Measurements from ENCODE around the gene MYADM.
A peak's percentile ranks its signal among the peaks of the same experiment; 100 is the strongest.

The MYADM gene

DNA sequence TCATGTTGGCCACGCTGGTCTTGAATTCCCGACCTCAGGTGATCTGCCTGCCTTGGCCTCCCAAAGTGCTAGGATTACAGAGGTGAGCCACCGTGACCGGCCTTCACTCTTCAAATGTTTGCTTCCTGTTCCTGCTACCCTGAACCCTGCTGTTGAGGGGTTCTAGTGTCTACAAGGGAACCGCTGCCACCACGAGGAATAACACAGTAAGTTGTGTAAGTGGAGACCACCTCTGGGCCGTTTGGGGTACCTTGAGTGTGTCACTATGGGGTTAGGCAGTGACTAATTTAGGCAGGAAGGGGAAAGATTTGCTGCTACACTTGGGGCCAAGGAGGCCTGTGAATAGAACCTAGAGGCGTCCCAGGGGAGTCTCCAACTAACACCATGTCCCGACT is 2.2 kb upstream of the MYADM start:
- TF ChIP-seq, protein P1, sequence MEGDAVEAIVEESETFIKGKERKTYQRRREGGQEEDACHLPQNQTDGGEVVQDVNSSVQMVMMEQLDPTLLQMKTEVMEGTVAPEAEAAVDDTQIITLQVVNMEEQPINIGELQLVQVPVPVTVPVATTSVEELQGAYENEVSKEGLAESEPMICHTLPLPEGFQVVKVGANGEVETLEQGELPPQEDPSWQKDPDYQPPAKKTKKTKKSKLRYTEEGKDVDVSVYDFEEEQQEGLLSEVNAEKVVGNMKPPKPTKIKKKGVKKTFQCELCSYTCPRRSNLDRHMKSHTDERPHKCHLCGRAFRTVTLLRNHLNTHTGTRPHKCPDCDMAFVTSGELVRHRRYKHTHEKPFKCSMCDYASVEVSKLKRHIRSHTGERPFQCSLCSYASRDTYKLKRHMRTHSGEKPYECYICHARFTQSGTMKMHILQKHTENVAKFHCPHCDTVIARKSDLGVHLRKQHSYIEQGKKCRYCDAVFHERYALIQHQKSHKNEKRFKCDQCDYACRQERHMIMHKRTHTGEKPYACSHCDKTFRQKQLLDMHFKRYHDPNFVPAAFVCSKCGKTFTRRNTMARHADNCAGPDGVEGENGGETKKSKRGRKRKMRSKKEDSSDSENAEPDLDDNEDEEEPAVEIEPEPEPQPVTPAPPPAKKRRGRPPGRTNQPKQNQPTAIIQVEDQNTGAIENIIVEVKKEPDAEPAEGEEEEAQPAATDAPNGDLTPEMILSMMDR (conservative IDR thresholded peaks at IDR 0.05): no peak
- no peak for TF ChIP-seq ZFX (IDR thresholded peaks at IDR 0.05)
- no peak overlapping the region for H3K27ac ChIP-seq

DNA sequence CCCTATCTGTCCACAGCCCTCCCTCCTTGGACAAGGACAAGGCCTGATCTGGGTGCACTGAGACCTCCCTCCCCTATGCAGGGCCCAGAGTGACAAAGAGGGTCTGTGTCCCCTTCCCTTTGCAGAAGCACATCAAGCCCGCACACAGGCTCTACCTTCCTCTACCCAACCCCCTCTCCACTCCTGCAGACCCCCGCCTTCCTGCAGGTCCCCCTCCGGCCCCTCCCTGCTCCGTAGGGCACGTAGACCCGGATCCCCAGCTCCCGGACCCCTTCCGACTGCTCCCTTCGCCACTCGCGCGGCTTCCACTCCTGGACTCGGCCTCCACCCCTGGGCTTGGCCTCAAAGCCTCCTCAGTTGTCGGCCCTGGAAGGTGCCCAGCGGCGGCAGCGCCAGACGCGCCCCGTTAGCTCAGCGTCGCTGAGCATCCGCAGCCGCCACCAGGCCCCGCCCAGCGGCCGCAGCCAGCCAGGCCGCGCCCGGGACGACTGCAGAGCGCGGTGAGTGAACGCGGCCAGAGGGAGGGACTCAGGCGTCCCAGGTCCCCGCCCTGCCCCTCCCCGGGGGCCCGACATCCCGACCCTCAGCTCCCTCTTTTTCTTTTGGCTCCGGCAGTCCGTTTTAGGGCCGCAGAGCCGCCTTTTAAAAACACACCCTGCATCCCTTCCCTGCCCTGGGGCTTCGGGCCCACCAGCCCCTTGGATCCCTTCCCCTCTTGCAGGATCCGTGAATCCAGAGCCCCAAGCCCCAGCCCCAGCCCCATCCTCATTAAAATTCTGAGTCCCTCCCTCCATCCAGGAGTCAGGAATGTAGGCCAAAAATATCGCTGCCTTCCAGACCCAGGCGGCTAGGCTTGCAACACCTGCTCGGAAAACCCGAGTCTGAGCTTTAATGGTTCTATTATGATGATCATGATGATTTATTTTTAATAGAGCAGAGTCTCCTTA is 1.5 kb upstream of the MYADM start:
- no peak overlapping the region for H3K27ac ChIP-seq
- TF ChIP-seq, protein P1 (conservative IDR thresholded peaks at IDR 0.05): no peak
- TF ChIP-seq ZFX (IDR thresholded peaks at IDR 0.05): no peak

DNA sequence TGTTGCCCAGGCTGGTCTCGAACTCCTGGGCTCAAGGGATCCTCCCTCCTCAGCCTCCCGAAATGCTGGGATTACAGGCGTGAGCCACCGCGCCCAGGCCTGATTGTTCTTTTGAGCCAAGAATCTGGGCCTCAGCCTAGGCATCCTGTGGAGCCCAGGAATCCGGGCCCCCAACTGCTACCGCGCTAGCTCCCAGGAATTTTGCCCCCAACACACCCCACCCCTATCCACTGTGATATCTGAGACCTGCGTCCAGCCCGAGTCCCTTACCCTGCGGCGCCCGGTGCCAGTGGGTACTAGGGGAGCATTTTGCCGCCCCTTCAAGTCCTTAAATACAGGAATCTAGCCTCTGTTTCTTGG is 838 bp upstream of the MYADM start:
- no peak overlapping the region for H3K27ac ChIP-seq
- no peak for TF ChIP-seq ZFX (IDR thresholded peaks at IDR 0.05)
- TF ChIP-seq, protein P1 (conservative IDR thresholded peaks at IDR 0.05): no peak

DNA sequence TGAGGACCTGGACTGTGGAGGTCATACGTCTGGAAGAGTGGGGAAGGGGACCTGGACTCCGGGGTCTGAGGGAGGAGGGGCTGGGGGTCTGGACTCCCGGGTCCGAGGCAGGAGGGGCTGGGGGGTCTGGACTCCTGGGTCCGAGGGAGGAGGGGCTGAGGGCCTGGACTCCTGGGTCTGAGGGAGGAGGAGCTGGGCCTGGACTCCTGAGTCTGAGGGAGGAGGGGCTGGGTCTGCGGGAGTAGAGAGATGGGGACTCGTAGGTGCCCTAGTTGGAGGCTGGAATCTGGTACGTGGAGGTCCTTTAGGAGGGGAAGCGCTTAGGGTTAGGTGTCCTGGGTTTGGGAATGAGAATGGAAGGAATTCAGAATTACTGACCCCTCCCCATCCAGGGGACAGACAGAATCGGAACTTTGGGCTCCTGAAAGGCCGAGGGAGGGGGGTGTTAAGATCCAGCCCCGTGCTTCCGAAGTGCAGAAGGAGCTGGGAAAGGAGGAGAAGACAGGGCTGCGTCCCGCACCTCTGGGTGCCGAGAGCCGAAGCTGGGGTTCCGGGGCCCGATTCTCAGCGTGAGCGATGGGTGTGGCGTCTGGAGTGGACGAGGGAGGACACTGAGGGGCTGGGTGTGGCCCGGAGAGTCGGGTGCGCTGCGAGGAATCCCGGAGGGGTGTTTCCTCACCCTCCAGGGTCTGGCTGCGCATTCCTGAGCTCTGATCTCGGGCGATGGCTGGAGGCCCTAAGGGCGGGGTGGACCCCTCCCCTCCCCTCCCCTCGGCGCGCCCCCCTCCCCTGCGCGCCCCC is 608 bp downstream of the MYADM start:
- peak overlapping the region; percentile 81 for H3K27ac ChIP-seq
- TF ChIP-seq, protein P1 (conservative IDR thresholded peaks at IDR 0.05): no peak
- TF ChIP-seq ZFX (IDR thresholded peaks at IDR 0.05): no peak

DNA sequence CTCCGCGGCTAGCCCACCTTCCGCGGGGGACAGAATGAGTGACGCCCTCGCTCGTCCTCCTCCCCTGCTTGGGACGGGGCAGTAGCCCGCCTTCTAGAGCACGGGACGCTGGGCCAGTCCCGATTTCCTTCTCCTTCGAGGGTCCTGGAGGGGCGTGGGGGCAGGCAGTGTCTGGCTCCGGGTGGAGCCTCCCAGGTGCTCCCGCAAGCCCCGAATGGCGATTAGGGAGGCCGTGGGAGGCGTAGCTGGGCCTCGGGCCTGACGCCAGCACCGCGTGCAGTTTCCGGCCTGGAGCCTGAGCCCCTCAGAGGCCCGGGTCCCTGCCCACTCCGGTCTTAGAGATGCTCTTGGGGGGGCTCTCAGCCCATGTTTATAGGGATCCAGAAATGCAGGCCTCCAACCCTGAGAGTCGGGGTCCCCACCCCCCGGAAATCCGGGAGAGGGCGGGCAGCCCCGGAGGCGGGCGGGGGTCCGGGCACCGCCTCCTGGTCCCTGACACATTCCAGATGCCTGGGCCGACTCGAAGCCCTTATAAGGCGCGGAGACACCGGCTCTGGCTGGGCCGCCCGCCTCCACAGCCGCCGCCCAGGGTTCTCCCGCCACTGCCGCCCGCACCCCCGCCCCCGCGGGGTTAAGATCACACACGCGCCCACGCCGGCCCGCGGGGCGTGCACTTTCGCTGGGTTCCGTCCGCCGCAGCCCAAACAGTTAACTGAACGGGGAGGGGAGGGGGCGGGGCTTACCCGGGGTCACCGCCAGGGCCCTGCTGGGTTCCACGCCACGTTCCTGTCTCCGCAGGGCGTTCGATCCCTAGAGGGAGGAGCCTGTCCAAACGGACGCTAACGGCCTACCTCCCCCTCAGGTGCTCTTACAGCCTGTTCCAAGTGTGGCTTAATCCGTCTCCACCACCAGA is 1.5 kb downstream of the MYADM start:
- H3K27ac ChIP-seq: peak overlapping the region; percentile 81
- TF ChIP-seq ZFX (IDR thresholded peaks at IDR 0.05): no peak; the same call in 1 of the 2 replicates
- TF ChIP-seq, protein P1 (conservative IDR thresholded peaks at IDR 0.05): no peak

DNA sequence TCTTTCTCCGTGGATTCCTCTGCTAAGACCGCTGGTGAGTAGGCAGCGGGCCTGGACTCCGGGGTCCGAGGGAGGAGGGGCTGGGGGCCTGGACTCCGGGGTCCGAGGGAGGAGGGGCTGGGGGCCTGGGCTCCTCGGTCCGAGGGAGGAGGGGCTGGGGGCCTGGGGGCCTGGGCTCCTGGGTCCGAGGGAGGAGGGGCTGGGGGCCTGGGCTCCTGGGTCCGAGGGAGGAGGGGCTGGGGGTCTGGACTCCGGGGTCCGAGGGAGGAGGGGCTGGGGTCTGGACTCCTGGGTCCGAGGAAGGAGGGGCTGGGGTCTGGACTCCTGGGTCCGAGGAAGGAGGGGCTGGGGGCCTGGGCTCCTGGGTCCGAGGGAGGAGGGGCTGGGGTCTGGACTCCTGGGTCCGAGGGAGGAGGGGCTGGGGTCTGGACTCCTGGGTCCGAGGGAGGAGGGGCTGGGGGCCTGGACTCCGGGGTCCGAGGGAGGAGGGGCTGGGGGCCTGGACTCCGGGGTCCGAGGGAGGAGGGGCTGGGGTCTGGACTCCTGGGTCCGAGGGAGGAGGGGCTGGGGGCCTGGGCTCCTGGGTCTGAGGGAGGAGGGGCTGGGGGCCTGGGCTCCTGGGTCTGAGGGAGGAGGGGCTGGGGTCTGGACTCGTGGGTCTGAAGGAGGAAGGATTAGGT is 2.3 kb downstream of the MYADM start:
- H3K27ac ChIP-seq: peak overlapping the region; percentile 81

DNA sequence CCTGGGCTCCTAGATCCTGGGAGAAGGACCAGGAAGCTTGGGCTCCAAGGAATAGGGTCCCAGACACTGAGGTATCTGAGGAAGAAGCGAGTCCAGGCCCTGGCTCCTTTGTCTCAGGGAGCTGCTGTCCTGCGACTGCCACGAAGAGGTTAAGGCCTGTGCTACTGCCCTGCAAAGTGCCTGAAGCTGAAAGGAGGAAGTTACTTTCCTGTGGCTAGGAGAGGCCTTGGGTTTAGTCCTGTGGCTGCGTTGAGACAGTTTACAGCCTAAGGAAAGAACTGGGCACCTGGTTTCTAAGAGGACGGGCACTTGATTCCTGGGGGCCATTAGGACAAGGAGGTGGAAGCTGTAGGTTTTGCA is 2.8 kb downstream of the MYADM start:
- peak overlapping the region; percentile 45 for H3K27ac ChIP-seq
- TF ChIP-seq, protein P1 (conservative IDR thresholded peaks at IDR 0.05): no peak
- no peak for TF ChIP-seq ZFX (IDR thresholded peaks at IDR 0.05)

Measured in C4-2B (cell line).